GM18858 (cell line): ENCODE measurements around the gene USP10.

Source experiments
- ATAC-seq: cut with Tn5 transposase; IDR thresholded peaks from one replicate; pipeline ENCODE4 v1.9.1; 2021; ENCODE audit not compliant: unreplicated experiment

The USP10 gene

DNA sequence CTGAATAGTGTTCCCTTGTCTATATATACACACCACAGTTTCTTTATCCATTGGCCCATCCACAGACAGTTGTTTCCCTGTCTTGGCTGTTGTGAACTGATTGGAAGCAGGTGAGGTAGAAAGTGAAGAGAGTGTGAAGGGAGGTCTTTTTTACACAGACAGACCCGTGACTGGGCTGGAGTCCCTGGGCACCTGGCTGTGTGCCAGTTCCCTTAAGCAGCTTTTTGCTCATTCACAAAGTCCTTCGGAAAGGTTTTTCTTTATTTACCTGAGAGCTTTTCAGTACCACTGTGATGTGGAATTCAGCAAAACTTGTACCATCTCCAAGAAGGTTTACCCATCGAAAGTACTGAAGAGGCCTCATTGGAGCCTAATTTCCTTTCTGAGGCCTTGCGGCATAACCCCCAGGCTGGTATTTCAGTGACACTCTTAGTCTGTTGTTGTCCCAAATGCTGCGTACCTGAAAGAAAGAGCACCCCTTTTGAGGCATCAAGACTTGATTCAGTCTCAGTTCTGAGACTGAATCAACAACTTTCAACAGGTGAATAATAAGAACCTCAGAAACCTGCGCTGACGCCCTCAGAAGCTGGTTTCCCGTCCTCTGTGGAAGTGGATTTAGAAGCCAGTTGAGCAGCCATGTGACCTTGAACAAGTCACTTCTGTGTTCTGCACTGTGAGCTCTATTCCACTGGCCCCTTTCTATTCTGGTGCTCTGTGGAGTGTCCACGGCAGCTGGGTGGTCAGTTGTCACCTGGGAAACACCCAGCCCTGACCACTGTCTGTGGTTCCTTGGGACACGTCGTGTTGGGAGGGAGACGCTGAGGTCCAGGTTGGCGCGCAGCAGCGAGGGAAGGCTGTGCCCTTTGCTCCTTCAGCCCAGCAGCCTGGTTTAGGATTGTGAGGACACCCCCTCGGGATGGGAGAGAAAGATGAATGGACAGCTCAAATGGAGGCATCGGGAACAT lies 66.1 kb downstream of the USP10 start:
- ATAC-seq = no peak

DNA sequence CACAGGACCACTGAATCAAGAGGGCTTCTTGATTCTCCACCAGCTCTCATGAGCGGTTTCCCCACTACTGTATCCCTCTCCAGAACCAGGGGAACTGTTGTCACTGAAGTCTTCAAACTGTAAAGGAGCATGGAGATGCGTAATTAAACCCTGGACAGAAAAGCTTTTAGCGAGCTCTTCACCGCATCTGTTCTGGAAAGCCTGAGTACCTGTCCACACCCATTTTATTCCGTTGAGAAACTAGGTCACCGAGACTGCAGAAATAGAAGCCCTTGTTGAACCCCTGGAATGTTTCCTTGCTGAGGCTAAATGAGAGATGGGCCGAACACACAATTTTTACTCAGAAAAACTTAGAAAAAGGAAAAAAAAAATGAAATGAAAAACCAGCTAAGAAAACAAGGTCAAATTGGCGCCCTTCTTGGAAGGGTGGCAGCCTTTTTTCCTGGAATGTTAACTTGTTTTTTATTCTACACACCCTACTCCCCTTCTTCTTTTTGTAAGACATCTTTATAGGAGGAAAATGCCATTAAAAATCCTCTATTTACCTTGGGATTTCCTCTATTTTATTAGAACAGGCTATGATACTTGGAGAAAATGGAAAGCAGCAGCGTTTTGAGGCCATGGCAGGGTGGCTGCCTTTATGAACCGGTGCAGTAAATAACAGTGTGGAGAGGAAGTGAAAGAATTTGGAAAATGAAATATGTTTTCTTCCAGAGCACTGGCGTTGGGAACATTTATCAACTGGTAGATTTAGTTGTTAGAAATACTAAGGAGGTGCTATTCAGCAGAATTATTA lies 67.4 kb downstream of the USP10 start:
- ATAC-seq = no peak

GRCh38 chr16:84768061-84768807 lies 68.4 kb downstream of the USP10 start:
- no peak for ATAC-seq

DNA sequence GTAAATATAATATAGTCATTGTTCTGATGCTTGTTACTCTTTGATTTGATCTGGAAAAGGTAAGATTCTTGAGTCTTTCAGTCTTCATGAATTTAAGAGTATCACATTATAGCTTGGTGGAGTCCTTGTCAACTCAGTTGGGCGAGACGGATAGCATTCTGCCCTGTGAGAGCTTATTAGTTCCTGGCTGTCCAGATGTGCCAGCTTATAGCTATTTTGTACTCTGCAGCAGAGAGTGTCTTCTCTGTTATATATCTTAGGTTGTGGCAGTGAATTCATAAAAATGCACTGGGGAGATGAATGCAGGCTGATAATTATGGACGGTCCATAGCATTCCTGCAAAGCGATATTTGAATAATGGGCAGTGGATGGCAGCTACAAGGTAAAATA lies 69.0 kb downstream of the USP10 start:
- no peak for ATAC-seq

- no peak for ATAC-seq
These were observed 69.6 kb downstream of the USP10 start for GRCh38 chr16:84769416-84769815.

DNA sequence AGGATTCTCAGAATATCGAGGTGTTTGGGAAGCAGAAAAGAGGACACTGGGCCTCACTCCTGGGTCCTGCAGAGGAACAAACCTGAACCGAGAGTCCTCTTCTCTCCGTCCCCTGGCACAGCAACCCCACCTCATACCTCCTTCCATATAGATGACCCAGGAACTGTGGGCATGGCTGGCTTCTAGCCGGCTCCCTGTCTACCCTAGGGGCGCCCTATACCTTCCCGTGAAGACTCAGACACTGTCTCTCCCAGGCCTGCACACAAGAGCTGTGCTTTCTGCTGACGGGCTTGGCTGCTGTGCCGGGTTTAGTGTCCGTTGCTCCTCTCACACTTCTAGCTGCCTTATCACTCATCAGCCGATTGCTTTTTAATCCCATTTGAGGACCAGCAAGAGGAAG lies 73.5 kb downstream of the USP10 start:
- no peak for ATAC-seq

- ATAC-seq = no peak
These were observed 75.0 kb downstream of the USP10 start for GRCh38 chr16:84774810-84775209.

DNA sequence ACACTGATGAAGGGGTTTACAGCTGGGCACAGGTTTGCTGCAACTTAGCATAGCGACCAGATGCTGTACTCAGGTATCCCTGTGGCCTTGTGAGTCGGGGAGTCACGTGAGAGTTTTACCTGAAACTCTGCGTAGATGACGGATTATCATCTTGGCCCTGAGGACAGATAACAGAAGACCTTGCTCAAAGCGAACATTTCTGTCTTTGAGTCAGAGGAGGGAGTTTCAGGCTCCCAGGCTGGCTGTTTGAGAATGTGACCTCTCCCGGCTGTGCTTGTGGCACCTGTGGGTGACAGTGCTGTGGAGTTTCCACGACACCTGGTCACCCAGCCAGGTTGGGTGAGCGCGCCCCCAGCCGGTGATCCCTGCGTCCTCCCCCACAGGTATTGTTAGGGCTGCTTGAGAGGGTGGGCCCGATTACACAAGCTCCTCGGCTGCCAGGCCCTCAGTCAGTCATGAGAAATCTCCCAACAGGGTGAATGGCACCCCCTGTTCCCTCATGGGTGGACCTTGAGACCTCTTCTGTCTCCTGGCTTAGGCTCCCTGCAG lies 75.5 kb downstream of the USP10 start:
- no peak for ATAC-seq

- no peak for ATAC-seq
These were observed 77.6 kb downstream of the USP10 start for GRCh38 chr16:84777435-84777834.

- no peak for ATAC-seq
These were observed 78.9 kb downstream of the USP10 start for GRCh38 chr16:84778720-84779119.

- no peak for ATAC-seq
These were observed 80.3 kb downstream of the USP10 start for GRCh38 chr16:84780063-84780462.

GRCh38 chr16:84780544-84781376 lies 81.0 kb downstream of the USP10 start:
- no peak for ATAC-seq

- ATAC-seq = no peak
These were observed 83.0 kb downstream of the USP10 start for GRCh38 chr16:84782846-84783245.

DNA sequence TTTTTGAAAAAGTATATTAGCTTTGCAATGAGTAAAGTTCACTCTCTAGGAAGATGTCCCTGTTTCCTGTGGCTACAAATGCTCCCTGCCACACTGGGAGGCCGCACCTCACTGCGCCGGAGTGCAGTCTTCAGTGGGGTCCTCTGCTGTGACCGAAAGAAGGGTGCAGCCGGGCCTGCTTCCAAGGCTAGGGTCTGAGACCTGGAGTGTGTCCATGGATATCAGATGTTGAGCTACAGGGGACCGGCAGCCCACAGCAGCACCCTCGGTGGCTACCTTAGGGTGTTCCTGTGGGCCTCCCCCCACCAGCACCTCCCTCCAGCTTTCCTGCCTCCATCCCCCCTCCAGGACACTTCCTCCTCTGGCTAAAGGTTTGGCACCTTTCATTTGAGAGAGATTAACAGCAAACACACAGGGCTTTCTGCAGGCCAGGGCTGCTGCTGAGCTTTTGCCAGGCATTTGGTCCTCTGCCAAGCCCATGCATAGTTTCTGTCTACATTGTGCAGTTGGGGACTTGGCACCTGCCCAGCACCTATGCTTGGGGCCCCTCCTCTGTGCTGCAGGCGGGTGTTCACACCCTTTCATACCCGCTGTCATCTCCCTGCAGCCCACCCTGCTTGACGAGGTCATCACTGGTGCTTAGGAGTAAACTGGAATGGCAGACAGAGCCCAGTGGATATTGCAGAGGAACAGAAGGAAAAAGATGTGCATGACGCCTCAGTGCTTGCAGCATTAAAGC lies 86.2 kb downstream of the USP10 start:
- no peak for ATAC-seq

DNA sequence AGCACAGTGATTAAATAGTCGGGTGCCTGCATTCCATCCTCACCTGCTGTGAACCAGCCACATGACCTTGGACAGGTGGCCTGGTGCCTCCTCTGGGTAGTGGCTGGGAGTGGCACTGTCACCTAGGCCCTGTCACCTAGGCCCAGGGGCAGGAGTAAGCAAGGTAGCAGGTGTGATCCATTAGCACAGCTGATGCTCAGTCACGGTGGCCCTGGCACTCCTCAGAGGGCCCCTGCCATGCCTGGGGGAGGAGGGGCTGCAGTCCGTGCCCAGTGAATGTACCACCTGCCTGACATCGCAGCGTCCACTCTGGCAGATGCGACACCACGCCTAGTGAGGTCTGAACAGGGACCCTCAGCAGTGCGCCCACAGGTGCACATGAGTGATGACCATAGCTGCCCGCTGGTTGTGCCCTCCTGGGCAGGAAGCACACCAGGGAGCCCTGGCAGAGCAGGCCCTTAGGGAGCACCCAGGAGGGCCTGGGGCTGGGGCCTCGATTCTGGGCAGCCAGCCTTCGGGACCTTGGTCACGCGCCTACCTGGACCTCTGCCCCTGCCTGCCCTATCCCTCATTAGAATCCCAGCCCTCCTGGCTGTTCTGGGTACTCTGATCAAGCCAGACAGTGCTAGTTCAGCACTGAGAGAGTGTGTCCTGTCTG lies 86.9 kb downstream of the USP10 start:
- no peak for ATAC-seq

DNA sequence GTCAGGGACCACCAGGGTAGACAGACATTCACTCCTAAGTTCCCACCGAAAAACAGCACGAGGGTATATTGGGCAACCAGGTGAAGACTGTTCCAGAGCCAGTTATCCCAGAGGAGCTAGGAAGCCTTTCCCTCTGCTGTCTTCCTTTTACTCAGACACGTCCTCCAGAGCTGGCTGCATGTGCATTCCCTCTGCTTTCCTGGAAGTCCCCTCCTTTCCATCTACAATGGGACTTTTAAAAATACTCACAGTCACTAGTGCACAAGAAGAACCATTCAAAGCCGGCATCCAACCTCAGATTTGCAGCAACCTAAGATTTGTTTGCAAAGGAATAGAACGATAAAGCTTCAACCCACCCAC lies 87.4 kb downstream of the USP10 start:
- no peak for ATAC-seq

GRCh38 chr16:84788920-84789391 lies 89.2 kb downstream of the USP10 start:
- ATAC-seq = no peak

GRCh38 chr16:84789431-84789830 lies 89.6 kb downstream of the USP10 start:
- ATAC-seq = no peak

DNA sequence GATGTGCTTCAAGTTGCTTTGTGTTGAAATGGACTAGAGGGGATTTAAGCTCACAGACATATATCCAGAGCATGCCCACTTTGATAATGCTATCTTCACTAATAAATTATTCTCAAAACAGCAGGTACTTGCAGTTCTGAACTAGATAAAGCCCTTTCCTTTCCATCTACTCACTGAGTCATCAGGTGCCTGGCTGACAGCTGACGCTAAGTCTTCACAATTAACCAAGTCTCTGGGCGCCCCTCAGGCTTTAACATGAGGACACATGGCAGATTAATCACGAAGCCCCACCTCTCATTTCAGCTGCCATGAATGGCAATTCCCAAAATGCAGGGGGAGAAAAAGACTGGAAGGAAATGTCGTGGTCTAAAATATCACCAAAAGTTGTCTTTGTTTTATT lies 90.5 kb downstream of the USP10 start:
- ATAC-seq = no peak
